WTC11 (cell line): ENCODE results near the gene MBOAT2. TPM values are rescaled to one million over a fixed set of nuclear protein-coding genes. Genes with fewer than 3 reads are reported as not detected.

ENCODE experiments used
- ATAC-seq: fragments of 200-7000 bp; cut with Tn5 transposase; 2 replicates; pipeline ENCODE4 v1.10.0; 2021; ENCODE audit warnings: mild to moderate bottlenecking, moderate library complexity
- CTCF ChIA-PET: fragments of 300-600 bp; sonication (Branson Sonifier 250); formaldehyde crosslinking; loops from one replicate; lab custom pipeline; 2021; ENCODE audit warnings: antibody characterized with exemption; lab: Charles Lee
- POLR2A ChIA-PET: fragments of 350-600 bp; sonication (Branson Sonifier 250); formaldehyde crosslinking; loops from one replicate; lab custom pipeline; 2021; ENCODE audit warnings: antibody characterized with exemption; lab: Charles Lee
- DNase-seq: peaks from one replicate; pipeline ENCODE4 v3.0.0; 2021; ENCODE audit warnings: low spot score
- H3K27ac Mint-ChIP-seq: 2 replicates; pipeline ENCODE4 v1.8.0; 2021; ENCODE audit warnings: mixed read lengths
- H3K27me3 Mint-ChIP-seq: 2 replicates; pipeline ENCODE4 v1.8.0; 2021; ENCODE audit warnings: low read depth, mild to moderate bottlenecking, moderate library complexity, mixed read lengths
- H3K36me3 Mint-ChIP-seq: 2 replicates; pipeline ENCODE4 v1.8.0; 2021; ENCODE audit warnings: mixed read lengths
- H3K4me1 Mint-ChIP-seq: 2 replicates; pipeline ENCODE4 v1.8.0; 2022; ENCODE audit warnings: mixed read lengths
- H3K4me3 Mint-ChIP-seq: 2 replicates; pipeline ENCODE4 v1.8.0; 2021; ENCODE audit warnings: mild to moderate bottlenecking, moderate library complexity, mixed read lengths
- H3K9me3 Mint-ChIP-seq: 2 replicates; pipeline ENCODE4 v1.8.0; 2021; ENCODE audit warnings: mixed read lengths
- FOXP4 ChIP-seq: sonication (generic); formaldehyde crosslinking; IDR thresholded peaks from 2 replicates; pipeline ENCODE4 v1.8.0; 2022; ENCODE audit warnings: mild to moderate bottlenecking, missing genetic modification reagents
- GABPB1 ChIP-seq: sonication (generic); formaldehyde crosslinking; IDR thresholded peaks from 2 replicates; pipeline ENCODE4 v1.8.1; 2023; ENCODE audit warnings: mild to moderate bottlenecking, missing genetic modification reagents
- KAT7 ChIP-seq: sonication (generic); formaldehyde crosslinking; IDR thresholded peaks from 2 replicates; pipeline ENCODE4 v1.8.1; 2023; ENCODE audit warnings: missing genetic modification reagents, mild to moderate bottlenecking, borderline replicate concordance
- MYBL2 ChIP-seq: sonication (generic); formaldehyde crosslinking; IDR thresholded peaks from 2 replicates; pipeline ENCODE4 v1.8.1; 2023; ENCODE audit warnings: mild to moderate bottlenecking, moderate library complexity, missing genetic modification reagents
- NFYB ChIP-seq: sonication (generic); formaldehyde crosslinking; conservative IDR thresholded peaks from 2 replicates; pipeline ENCODE4 v1.8.0; 2022; ENCODE audit warnings: low read depth, missing genetic modification reagents
- OVOL2 ChIP-seq: fragments of 250-450 bp; sonication (Bioruptor Pico); IDR thresholded peaks from 2 replicates; pipeline ENCODE4 v1.9.0; 2021; ENCODE audit warnings: mild to moderate bottlenecking, borderline replicate concordance
- RELA ChIP-seq: sonication (generic); formaldehyde crosslinking; IDR thresholded peaks from 2 replicates; pipeline ENCODE4 v1.8.1; 2022; ENCODE audit warnings: missing genetic modification reagents, mild to moderate bottlenecking, borderline replicate concordance
- USF2 ChIP-seq: sonication (generic); formaldehyde crosslinking; IDR thresholded peaks from 2 replicates; pipeline ENCODE4 v1.8.1; 2023; ENCODE audit warnings: mild to moderate bottlenecking, missing genetic modification reagents, moderate library complexity
- ZNF219 ChIP-seq: sonication (generic); formaldehyde crosslinking; IDR thresholded peaks from 2 replicates; pipeline ENCODE4 v1.8.0; 2023; ENCODE audit warnings: missing genetic modification reagents, mild to moderate bottlenecking, borderline replicate concordance
- ZNF396 ChIP-seq: fragments of 250-450 bp; sonication (Bioruptor Pico); IDR thresholded peaks from 2 replicates; pipeline ENCODE4 v1.8.0; 2021; ENCODE audit warnings: mild to moderate bottlenecking, moderate library complexity, borderline replicate concordance
- ZSCAN18 ChIP-seq: fragments of 250-450 bp; sonication (Bioruptor Pico); IDR thresholded peaks from 2 replicates; pipeline ENCODE4 v2.1.2; 2022; ENCODE audit warnings: mild to moderate bottlenecking, moderate library complexity
- total RNA-seq: library from RNA; stranded (reverse); gene quantifications from 3 replicates; pipeline ENCODE4 v1.2.3, GENCODE V29; 2021
- TF ChIP-seq, protein P1 (sequence below): sonication (generic); formaldehyde crosslinking; IDR thresholded peaks from 2 replicates; pipeline ENCODE4 v1.8.1; 2023; ENCODE audit warnings: mild to moderate bottlenecking, missing genetic modification reagents
- TF ChIP-seq, protein P2 (sequence below): sonication (generic); formaldehyde crosslinking; IDR thresholded peaks from 2 replicates; pipeline ENCODE4 v1.8.1; 2022; ENCODE audit warnings: mild to moderate bottlenecking, missing genetic modification reagents, moderate library complexity, borderline replicate concordance
- TF ChIP-seq, protein P3 (sequence below): sonication (generic); formaldehyde crosslinking; IDR thresholded peaks from 2 replicates; pipeline ENCODE4 v1.8.0; 2023; ENCODE audit warnings: mild to moderate bottlenecking, missing genetic modification reagents
- TF ChIP-seq, protein P4 (sequence below): sonication (generic); formaldehyde crosslinking; IDR thresholded peaks from 2 replicates; pipeline ENCODE4 v1.8.0; 2022; ENCODE audit warnings: missing genetic modification reagents

The MBOAT2 gene
- total RNA-seq, 1 experiment from 2014 or later, result 24.7 TPM

DNA sequence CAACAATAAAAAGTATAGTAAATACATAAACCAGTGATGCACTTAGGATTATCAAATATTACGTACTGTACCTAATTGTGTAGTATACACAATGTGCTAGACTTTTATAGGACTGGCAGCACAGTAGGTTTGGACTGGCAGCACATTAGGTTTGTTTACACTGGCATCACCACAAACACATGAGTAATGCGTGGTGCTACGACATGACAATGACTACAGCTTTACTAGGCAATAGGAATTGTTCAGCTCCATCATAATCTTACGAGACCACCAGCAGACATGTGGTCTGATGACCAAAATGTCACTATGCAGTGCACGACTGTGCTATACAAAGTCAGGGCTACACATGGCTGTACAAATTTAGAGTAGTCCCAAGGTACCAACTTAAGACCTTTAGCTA lies 2.3 kb downstream of the MBOAT2 start:
- Mint-ChIP-seq H3K4me1 (peaks cover 48% of the 10 kb centered on the region), H3K27ac (no peak overlapping the region)
- TF ChIP-seq GABPB1 (CRISPR knock-in tag) (no peak), MYBL2 (CRISPR knock-in tag) (no peak), OVOL2 (CRISPR knock-in tag) (no peak), USF2 (CRISPR knock-in tag) (no peak), ZSCAN18 (CRISPR knock-in tag) (no peak)
- TF ChIP-seq, protein P1, sequence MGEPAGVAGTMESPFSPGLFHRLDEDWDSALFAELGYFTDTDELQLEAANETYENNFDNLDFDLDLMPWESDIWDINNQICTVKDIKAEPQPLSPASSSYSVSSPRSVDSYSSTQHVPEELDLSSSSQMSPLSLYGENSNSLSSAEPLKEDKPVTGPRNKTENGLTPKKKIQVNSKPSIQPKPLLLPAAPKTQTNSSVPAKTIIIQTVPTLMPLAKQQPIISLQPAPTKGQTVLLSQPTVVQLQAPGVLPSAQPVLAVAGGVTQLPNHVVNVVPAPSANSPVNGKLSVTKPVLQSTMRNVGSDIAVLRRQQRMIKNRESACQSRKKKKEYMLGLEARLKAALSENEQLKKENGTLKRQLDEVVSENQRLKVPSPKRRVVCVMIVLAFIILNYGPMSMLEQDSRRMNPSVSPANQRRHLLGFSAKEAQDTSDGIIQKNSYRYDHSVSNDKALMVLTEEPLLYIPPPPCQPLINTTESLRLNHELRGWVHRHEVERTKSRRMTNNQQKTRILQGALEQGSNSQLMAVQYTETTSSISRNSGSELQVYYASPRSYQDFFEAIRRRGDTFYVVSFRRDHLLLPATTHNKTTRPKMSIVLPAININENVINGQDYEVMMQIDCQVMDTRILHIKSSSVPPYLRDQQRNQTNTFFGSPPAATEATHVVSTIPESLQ, result no peak
- TF ChIP-seq, protein P2, sequence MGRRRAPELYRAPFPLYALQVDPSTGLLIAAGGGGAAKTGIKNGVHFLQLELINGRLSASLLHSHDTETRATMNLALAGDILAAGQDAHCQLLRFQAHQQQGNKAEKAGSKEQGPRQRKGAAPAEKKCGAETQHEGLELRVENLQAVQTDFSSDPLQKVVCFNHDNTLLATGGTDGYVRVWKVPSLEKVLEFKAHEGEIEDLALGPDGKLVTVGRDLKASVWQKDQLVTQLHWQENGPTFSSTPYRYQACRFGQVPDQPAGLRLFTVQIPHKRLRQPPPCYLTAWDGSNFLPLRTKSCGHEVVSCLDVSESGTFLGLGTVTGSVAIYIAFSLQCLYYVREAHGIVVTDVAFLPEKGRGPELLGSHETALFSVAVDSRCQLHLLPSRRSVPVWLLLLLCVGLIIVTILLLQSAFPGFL (CRISPR knock-in tag), result no peak
- TF ChIP-seq, all 79 proteins: peak for 0
- CTCF ChIA-PET, result no interaction called here
- no peak for ATAC-seq
- POLR2A ChIA-PET, result no interaction called here
- no peak overlapping the region for H3K4me3 Mint-ChIP-seq
- H3K36me3 Mint-ChIP-seq, result no peaks in the 10 kb centered on the region; the same call in 1 of the 2 replicates
- no peak for DNase-seq
- no peaks in the 10 kb centered on the region for H3K27me3 Mint-ChIP-seq
- no peaks in the 10 kb centered on the region for H3K9me3 Mint-ChIP-seq

DNA sequence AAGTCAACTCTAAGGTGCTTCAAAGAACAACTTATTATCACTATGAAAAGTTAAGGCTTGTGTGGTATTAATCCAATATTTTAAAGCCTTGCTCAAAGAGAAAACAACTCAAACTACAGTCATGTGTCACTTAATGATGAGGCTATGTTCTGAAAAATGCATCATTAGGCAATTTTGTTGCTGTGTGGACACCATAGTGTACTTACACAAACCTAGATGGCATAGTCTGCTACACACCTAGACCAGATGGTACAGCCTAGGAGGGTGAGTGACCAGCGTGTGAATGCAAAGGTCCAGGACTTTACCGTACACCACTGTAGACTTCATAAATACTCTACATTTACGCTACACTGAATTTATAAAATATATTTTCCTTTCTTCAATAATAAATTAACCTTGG lies 3.0 kb downstream of the MBOAT2 start:
- no peak for ATAC-seq
- H3K4me3 Mint-ChIP-seq, result no peak overlapping the region
- no peaks in the 10 kb centered on the region for H3K27me3 Mint-ChIP-seq
- no peak overlapping the region for H3K27ac Mint-ChIP-seq
- ChIA-PET POLR2A (no interaction called here), CTCF (no interaction called here)
- no peak for TF ChIP-seq NFYB (CRISPR knock-in tag)
- H3K4me1 Mint-ChIP-seq, result peaks cover 52% of the 10 kb centered on the region
- no peaks in the 10 kb centered on the region; the same call in 1 of the 2 replicates for H3K36me3 Mint-ChIP-seq
- DNase-seq, result no peak
- no peaks in the 10 kb centered on the region for H3K9me3 Mint-ChIP-seq

DNA sequence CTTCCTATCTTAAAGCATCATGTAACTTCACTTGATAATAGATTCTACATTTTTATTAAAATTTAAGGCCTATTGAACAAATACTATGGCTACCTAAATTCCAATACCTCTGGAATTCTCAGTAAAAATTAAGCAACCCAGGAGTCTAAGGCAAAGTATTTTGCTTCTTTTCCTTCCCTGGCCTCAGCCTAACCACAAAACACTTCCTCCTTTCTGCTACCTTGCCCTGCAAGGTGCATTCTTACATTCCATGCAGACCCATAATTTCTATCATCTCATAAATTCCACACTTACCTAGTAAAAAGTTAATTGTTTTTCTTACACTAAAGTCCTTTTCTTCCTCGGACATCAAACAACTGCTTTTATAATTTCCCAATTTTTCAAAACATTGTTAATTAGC lies 3.7 kb downstream of the MBOAT2 start:
- Mint-ChIP-seq H3K4me1 (peaks cover 52% of the 10 kb centered on the region), H3K4me3 (no peak overlapping the region)
- no peak for ATAC-seq
- TF ChIP-seq MYBL2 (CRISPR knock-in tag) (no peak), RELA (CRISPR knock-in tag) (no peak), ZNF396 (no peak), KAT7 (CRISPR knock-in tag) (no peak), FOXP4 (CRISPR knock-in tag) (no peak), ZNF219 (no peak)
- TF ChIP-seq, protein P3, sequence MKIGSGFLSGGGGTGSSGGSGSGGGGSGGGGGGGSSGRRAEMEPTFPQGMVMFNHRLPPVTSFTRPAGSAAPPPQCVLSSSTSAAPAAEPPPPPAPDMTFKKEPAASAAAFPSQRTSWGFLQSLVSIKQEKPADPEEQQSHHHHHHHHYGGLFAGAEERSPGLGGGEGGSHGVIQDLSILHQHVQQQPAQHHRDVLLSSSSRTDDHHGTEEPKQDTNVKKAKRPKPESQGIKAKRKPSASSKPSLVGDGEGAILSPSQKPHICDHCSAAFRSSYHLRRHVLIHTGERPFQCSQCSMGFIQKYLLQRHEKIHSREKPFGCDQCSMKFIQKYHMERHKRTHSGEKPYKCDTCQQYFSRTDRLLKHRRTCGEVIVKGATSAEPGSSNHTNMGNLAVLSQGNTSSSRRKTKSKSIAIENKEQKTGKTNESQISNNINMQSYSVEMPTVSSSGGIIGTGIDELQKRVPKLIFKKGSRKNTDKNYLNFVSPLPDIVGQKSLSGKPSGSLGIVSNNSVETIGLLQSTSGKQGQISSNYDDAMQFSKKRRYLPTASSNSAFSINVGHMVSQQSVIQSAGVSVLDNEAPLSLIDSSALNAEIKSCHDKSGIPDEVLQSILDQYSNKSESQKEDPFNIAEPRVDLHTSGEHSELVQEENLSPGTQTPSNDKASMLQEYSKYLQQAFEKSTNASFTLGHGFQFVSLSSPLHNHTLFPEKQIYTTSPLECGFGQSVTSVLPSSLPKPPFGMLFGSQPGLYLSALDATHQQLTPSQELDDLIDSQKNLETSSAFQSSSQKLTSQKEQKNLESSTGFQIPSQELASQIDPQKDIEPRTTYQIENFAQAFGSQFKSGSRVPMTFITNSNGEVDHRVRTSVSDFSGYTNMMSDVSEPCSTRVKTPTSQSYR (CRISPR knock-in tag), result no peak
- TF ChIP-seq, protein P2 (CRISPR knock-in tag), result no peak
- TF ChIP-seq, protein P4, sequence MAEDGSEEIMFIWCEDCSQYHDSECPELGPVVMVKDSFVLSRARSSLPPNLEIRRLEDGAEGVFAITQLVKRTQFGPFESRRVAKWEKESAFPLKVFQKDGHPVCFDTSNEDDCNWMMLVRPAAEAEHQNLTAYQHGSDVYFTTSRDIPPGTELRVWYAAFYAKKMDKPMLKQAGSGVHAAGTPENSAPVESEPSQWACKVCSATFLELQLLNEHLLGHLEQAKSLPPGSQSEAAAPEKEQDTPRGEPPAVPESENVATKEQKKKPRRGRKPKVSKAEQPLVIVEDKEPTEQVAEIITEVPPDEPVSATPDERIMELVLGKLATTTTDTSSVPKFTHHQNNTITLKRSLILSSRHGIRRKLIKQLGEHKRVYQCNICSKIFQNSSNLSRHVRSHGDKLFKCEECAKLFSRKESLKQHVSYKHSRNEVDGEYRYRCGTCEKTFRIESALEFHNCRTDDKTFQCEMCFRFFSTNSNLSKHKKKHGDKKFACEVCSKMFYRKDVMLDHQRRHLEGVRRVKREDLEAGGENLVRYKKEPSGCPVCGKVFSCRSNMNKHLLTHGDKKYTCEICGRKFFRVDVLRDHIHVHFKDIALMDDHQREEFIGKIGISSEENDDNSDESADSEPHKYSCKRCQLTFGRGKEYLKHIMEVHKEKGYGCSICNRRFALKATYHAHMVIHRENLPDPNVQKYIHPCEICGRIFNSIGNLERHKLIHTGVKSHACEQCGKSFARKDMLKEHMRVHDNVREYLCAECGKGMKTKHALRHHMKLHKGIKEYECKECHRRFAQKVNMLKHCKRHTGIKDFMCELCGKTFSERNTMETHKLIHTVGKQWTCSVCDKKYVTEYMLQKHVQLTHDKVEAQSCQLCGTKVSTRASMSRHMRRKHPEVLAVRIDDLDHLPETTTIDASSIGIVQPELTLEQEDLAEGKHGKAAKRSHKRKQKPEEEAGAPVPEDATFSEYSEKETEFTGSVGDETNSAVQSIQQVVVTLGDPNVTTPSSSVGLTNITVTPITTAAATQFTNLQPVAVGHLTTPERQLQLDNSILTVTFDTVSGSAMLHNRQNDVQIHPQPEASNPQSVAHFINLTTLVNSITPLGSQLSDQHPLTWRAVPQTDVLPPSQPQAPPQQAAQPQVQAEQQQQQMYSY, result no peak

More for the DNA sequence above, 3.7 kb downstream of the MBOAT2 start:
- DNase-seq, result no peak
- no peaks in the 10 kb centered on the region for H3K27me3 Mint-ChIP-seq
- CTCF ChIA-PET, result no interaction called here
- H3K27ac Mint-ChIP-seq, result no peak overlapping the region
- no peaks in the 10 kb centered on the region for H3K36me3 Mint-ChIP-seq
- POLR2A ChIA-PET, result no interaction called here
- no peaks in the 10 kb centered on the region for H3K9me3 Mint-ChIP-seq
